ENCODE results near the gene PCP2.

PCP2 gene

GRCh38 chr19:7606289-7606688 is 27.2 kb downstream of the PCP2 start:
- TF ChIP-seq CTCF (conservative IDR thresholded peaks at IDR 0.05) (no peak), ZFX (IDR thresholded peaks at IDR 0.05) (no peak)
- H3K27ac ChIP-seq: no peak overlapping the region

- TF ChIP-seq CTCF (conservative IDR thresholded peaks at IDR 0.05): no peak
- TF ChIP-seq ZFX (IDR thresholded peaks at IDR 0.05): no peak
Measured at GRCh38 chr19:7605490-7606222, 27.9 kb downstream of the PCP2 start.

GRCh38 chr19:7603919-7604318 is 29.6 kb downstream of the PCP2 start:
- TF ChIP-seq CTCF (conservative IDR thresholded peaks at IDR 0.05): no peak
- no peak for TF ChIP-seq ZFX (IDR thresholded peaks at IDR 0.05)
- no peak overlapping the region for H3K27ac ChIP-seq

More at GRCh38 chr19:7605490-7606222, 27.9 kb downstream of the PCP2 start:
- no peak overlapping the region for H3K27ac ChIP-seq

- TF ChIP-seq ZFX (IDR thresholded peaks at IDR 0.05) (no peak), CTCF (conservative IDR thresholded peaks at IDR 0.05) (no peak)
- H3K27ac ChIP-seq: no peak overlapping the region
Measured at GRCh38 chr19:7602935-7603497, 30.5 kb downstream of the PCP2 start.

GRCh38 chr19:7602240-7602934 is 31.1 kb downstream of the PCP2 start:
- H3K27ac ChIP-seq: no peak overlapping the region
- TF ChIP-seq CTCF (conservative IDR thresholded peaks at IDR 0.05): no peak
- TF ChIP-seq ZFX (IDR thresholded peaks at IDR 0.05): no peak

GRCh38 chr19:7600721-7601120 is 32.8 kb downstream of the PCP2 start:
- TF ChIP-seq ZFX (IDR thresholded peaks at IDR 0.05) (no peak), CTCF (conservative IDR thresholded peaks at IDR 0.05) (no peak)

GRCh38 chr19:7598180-7598579 is 35.3 kb downstream of the PCP2 start:
- no peak overlapping the region for H3K27ac ChIP-seq
- no peak for TF ChIP-seq ZFX (IDR thresholded peaks at IDR 0.05)
- TF ChIP-seq CTCF (conservative IDR thresholded peaks at IDR 0.05): no peak

More at GRCh38 chr19:7600721-7601120, 32.8 kb downstream of the PCP2 start:
- no peak overlapping the region for H3K27ac ChIP-seq
